H1 (cell line): ENCODE measurements around the gene CLEC16A. TPM values are rescaled to one million over a fixed set of nuclear protein-coding genes. Genes with fewer than 3 reads are reported as not detected.

Experiments
- ASH2L ChIP-seq: fragments of 200-600, 300-600 bp; sonication (generic); IDR thresholded peaks from one replicate; pipeline ENCODE4 v1.7.1; 2017; ENCODE audit warnings: low read length
- CBX8 ChIP-seq: fragments of 300-800, 300-1000 bp; sonication (generic); IDR thresholded peaks from 2 replicates; pipeline ENCODE4 v1.7.1; 2016; ENCODE audit warnings: low read depth, low read length, borderline replicate concordance
- CHD2 ChIP-seq: IDR thresholded peaks from 2 replicates; pipeline ENCODE4 v1.6.1; 2012; ENCODE audit warnings: low read length, improper control_type of control experiment
- CHD7 ChIP-seq: fragments of 300-600 bp; sonication (generic); IDR thresholded peaks from 2 replicates; pipeline ENCODE4 v1.7.1; 2012; ENCODE audit warnings: low read length, moderate library complexity, mild to moderate bottlenecking, inconsistent platforms; ENCODE audit not compliant: insufficient replicate concordance
- FOSL1 ChIP-seq: IDR thresholded peaks from 2 replicates; pipeline ENCODE4 v1.6.1; 2011; ENCODE audit warnings: mild to moderate bottlenecking, low read depth, low read length, moderate library complexity; ENCODE audit not compliant: insufficient read depth
- GTF2F1 ChIP-seq: IDR thresholded peaks from 2 replicates; pipeline ENCODE4 v1.6.1; 2012; ENCODE audit warnings: low read depth, low read length, improper control_type of control experiment, borderline replicate concordance
- MAX ChIP-seq: IDR thresholded peaks from 2 replicates; pipeline ENCODE4 v1.6.1; 2012; ENCODE audit warnings: inconsistent platforms
- POU5F1 ChIP-seq: IDR thresholded peaks from 2 replicates; pipeline ENCODE4 v1.6.1; 2011; ENCODE audit warnings: low read depth, mild to moderate bottlenecking, low read length, moderate library complexity
- RBBP5 ChIP-seq: IDR thresholded peaks from 2 replicates; pipeline ENCODE4 v1.7.1; 2012; ENCODE audit warnings: low read depth, mild to moderate bottlenecking, inconsistent platforms, low read length, moderate library complexity, borderline replicate concordance
- SP4 ChIP-seq: IDR thresholded peaks from 2 replicates; pipeline ENCODE4 v1.6.1; 2012; ENCODE audit warnings: low read length, inconsistent platforms
- TCF12 ChIP-seq: IDR thresholded peaks from 2 replicates; pipeline ENCODE4 v1.6.1; 2011; ENCODE audit warnings: low read depth, mild to moderate bottlenecking, low read length
- YY1 ChIP-seq: IDR thresholded peaks from 2 replicates; pipeline ENCODE4 v1.6.1; 2011; ENCODE audit warnings: low read depth, mild to moderate bottlenecking, low read length
- polyA plus RNA-seq, 7 experiments: library from polyadenylated mRNA; depleted of rRNA in 3 of 7; stranded (reverse) in 5 of 7; unstranded in 2 of 7; fragments of >200 nt in 5 of 7; fragments of 200-250 nt in 2 of 7; gene quantifications; 1 replicate in 5 of 7; 2 replicates in 1 of 7; 4 replicates in 1 of 7; pipeline versions ENCODE4 v1.2.1 to v1.2.3, GENCODE V29; 2011 to 2013; ENCODE audit warnings: missing spikeins in 2 of 7, mixed read lengths in 2 of 7
- total RNA-seq: library from RNA; stranded (reverse); fragmentation: NEBNext Ultra II Directional; extraction: Animal tissue kit (Norgen Biotek cat#: 25700); gene quantifications from 2 replicates; pipeline ENCODE4 v1.2.1, GENCODE V29; 2021

The CLEC16A gene
- total and polyA plus RNA-seq, 2 of the 8 experiments (the other 6 are each of a cell fraction or from before 2014, with no cell fraction given): 7.6 to 19.3 TPM

GRCh38 chr16:10949424-10949970 is 5.1 kb downstream of the CLEC16A start (continued):
- TF ChIP-seq CHD7 (no peak), FOSL1 (no peak), CBX8 (no peak), YY1 (no peak), MAX (peak; percentile 79), ASH2L (peak; percentile 39), RBBP5 (no peak), SP4 (no peak), TCF12 (0 out of 2 replicates have a peak, but pooled peaks have one; percentile 61), CHD2 (no peak), GTF2F1 (no peak), POU5F1 (no peak)
